GM21619 (cell line): Measurements from ENCODE around the gene COX8C.
"Not testable (repeated sequence)": the region's sequence is repeated elsewhere in the genome, so short reads cannot be mapped to it uniquely, and the experiment has no call there.

ENCODE experiments used
- ATAC-seq: cut with Tn5 transposase; IDR thresholded peaks from one replicate; pipeline ENCODE4 v1.9.1; 2021; ENCODE audit not compliant: unreplicated experiment

Gene COX8C

GRCh38 chr14:93368996-93369712, 22.2 kb downstream of the COX8C start:
- ATAC-seq, result no peak

GRCh38 chr14:93369713-93370266, 22.8 kb downstream of the COX8C start:
- ATAC-seq, result peak; percentile 88

GRCh38 chr14:93375673-93376156, 28.7 kb downstream of the COX8C start:
- ATAC-seq, result peak; percentile 93

GRCh38 chr14:93379831-93380230, 32.8 kb downstream of the COX8C start:
- no peak for ATAC-seq

- no peak for ATAC-seq
Measured at GRCh38 chr14:93381644-93382043, 34.7 kb downstream of the COX8C start.

GRCh38 chr14:93384256-93384655, 37.3 kb downstream of the COX8C start:
- not testable (repeated sequence) for ATAC-seq

GRCh38 chr14:93395231-93395630, 48.2 kb downstream of the COX8C start:
- ATAC-seq, result no peak

- ATAC-seq, result no peak
Measured at GRCh38 chr14:93396456-93396855, 49.5 kb downstream of the COX8C start.
